Medulla oblongata (tissue), 1 donor: ENCODE measurements around the gene PRSS27.

Source experiments
- DNase-seq: peaks from one replicate; pipeline ENCODE4 v3.0.0-alpha.2; 2015; ENCODE audit errors: extremely low spot score

Gene PRSS27

DNA sequence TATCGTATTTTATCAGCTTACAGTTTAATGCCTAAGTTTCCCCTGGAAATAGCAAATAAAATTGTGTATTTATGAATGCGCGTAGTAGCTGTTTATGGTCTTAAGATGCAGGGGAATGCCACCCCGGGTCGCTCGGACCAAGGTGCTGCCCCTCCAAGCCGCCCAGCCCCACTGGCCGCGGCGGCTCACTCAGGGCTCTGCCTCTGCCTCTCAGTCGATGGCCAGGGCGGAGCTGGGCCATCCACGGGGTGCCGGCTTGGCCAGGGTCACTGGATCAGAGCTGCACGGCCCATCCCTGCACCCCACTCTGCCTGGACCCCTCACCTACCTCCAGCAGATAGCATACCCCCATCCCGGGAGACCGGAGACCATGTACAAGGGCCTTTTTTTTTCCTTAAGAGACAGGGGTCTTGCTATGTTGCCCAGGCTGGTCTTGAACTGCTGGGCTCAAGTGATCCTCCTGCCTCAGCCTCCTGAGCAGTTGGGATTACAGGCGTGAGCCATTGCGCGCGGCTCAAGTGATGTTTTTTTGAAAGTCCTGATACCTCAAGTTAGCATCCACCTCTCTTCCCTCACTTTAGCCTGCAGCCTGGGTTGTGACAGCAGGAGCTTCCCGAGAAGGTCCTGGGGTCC is 11.0 kb downstream of the PRSS27 start:
- no peak for DNase-seq

DNA sequence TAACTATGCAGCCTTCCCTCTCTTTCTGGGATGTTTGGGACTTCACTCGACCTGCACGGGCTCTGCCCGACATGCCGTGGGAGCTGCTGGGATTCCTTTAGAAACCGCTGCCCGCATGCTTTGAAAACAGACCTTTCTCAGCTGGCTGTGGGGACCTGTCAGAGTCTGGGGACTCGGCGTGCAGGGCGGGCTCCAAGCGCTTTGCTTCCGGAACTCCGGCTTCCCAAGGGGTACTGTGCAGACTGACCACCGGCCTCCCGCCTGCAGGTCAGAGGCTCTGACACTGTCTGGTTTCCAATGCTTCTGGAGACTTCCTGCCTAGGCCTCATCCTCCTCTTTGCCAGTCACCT is 11.8 kb downstream of the PRSS27 start:
- DNase-seq = no peak

DNA sequence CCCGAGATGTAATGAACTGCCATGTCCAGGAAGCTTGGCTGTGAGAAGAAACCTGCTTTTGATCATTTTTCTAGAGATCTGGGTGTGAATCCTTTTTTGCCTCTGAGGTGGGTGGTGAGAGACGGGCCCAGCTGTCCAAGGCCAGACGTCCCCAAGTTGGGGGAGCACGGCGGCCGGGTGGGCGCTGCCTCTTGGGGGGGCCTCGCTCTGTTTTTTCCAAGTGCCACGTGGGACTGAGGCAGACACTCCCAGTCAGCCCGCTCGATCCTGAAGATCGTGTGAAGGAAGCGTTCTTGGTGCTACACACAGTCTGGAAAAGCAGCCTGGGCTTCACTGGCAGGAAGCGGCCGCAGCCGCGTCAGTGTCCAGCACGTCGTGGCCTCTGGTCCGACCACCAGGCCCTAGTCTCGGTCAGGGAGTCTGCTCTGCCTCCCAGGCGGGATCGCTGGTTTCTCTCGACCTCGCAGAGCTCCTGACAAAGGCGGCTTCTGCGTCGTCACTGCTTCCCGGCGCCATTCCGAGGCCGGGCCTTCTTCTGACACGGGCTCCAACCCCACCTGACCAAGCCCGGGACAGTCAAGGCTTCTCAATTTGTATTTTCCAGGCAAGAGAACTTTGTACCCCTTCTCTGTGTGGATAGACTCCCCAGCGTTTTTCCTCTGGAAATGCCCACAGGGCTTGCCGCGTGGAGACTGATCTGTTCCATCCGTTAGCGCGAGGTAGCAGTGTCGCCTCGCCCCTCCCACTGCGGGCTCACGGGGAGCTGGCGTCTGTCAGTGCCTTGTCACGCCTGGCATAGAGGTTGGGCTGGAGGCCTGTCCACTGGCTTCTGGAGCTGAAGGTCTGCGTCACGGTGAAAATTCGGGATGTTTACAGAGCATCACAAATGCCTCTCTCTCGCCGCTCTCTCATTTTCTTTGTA is 12.4 kb downstream of the PRSS27 start:
- DNase-seq = no peak

DNA sequence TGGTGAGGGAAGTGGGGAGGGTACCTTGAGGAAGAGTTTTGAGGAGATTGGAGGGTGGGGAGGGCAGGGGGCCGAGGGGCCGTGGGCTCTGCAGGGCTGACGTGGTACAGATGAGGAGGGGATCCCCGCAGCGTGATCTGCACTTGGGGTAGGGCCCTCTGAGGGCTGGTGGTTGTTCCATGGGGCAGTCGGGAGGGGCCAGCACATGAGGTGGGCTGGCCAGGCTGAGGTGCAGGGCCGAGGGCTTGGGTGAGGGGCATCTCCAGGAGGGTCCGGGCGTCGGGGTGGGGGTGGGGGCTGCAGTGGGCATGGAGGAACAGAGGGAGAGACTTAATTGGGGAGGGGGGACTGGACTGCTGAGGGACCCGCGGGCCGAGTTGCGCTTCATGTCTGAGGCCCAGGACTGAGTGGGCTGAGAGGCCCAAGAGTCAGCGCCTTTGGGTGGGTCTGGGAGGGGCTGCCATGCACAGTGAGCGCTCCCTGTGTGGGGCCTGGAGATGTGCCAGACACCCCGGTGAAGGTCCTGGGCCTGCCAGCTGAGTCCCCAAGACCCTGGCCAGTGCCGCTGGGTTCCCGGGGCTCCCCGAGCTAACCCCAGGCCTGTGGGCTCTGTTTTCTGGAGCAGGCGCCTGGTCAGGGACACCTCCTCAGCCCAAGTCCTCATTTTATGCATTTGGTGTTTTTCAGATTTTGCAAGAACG is 13.3 kb downstream of the PRSS27 start:
- no peak for DNase-seq

DNA sequence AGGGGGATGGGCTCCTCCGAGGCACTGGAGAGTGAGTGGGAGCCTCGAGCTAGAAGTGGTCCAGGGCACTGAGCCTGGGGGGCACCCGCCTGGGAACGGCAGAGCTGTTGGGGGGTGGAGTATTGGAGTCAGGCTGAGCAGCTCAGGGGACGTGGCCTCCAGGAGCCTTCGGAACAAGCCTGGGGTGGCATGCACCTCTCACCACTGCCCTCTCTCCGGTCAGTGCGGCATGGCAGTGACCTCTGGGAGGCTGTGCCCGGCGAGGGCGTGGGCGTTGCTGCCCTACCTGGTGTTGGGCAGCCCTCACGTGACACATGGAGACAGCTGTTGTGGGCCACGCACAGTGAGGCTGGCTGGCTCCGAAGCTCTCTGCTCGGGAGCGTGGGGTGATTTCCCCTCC is 13.9 kb downstream of the PRSS27 start:
- DNase-seq = no peak

DNA sequence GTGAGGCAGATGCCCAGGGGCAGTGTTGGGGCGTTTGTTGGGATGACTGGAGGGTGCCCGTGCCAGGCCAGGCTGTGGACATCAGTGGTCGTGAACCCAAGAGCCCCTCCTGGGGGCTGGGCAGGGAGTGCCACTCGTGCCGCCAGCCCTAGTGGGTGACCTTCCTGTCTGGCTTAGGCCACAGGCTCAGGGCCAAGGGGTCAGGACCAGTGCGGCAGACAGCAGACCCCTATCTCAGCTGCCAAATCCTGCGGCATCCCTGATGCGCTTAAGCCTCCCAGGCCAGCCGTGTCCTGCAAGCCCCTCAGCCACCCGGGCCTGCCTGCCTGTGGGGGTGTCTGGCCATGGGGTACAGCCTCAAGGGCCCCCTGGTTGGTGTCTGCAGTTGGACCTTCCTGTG is 14.7 kb downstream of the PRSS27 start:
- DNase-seq = no peak

DNA sequence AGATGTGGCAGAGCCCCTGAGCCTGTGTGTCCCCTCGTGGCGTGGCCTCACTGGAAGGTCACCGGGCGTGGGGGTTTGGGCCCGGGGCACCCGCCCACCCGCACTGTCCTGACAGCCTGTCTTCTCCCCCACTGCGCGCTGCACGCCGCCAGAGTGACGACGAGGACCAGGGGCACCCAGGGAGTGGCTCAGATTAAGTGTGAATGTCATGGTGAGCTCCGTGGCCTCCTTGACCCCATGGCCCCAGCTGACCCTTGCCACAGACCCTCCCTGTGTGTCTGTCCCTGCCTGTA is 15.1 kb downstream of the PRSS27 start:
- no peak for DNase-seq

DNA sequence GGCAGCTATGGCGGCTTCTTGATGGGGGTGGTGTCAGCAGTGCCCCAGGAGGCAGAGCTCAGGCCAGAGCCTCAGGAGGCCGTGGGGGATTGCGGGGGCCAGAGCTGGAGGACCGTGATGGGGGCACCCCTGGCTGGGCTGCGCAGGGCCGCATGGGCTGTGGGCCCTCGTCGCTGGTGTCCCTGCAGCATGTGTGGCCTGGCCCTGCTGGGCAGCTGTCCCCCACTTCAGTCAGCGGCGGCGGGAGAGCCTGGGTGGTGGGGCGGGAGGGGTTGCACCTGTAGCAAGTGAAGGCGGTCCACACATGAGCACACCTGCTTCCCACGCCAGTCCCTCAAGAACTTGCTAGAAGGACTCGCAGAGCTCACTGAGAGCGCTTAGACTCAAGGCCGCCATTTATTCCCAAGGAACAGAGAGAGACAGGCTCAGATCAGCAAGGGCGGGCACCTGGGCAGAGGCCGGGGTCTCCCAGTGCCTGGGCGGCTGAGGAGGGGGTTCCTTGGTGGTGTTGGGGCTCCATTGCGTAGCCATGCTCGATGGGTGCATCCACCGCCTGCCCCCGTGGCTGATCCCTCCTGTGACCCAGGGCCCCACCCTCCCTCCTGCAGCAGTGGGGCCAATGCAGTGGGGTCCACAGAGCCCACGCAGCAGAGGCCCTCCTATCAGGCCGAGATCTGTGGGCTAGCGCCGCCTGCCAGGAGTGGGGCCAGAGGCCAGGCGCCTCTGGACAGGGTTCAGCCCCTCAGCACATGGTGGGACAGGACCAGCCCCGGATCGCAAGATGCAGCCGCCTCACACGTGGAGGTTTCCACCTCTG is 15.7 kb downstream of the PRSS27 start:
- no peak for DNase-seq

DNA sequence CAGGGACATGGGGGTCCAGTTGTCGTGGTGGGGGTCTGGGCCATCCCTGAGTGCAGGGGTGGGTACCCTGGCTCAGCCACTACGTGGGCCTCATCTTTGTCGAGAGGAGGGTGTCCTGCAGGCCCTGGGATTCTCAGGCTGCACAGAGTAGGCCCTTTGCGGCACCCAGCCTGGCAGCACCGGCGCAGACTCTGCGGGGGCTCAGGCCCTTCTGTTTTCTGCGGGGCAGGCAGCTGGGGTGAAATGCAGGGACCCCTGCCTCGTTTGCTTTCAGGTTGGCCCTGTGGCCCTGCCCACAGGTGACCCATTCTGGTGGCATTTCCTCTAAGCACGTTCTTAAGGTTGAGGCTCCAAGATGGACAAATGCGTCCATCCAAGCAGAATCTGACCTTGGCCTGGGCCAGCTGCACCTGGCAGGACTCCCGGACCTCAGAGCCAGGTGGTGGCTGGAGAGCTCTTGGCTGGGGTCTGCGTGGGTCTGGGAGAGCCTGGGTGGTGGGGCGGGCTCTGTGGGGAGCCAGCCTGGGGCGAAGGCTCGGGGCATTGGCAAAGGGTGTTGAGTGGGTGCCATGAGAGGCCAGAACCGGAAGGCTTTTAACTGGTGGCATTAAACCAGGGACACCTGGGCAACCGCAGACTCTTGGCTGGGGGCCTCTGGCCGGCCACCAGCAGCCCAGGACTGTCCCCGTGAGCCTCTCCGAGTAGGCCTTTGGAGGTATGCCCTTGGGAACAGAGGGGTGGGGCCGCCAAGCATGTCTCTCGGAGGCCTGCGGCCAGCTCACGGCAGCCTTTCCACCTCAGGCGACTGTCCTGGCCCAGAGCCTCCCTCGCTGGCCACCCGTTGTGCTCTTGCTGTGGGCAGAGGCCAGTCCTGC is 16.9 kb downstream of the PRSS27 start:
- peak; percentile 56 for DNase-seq

DNA sequence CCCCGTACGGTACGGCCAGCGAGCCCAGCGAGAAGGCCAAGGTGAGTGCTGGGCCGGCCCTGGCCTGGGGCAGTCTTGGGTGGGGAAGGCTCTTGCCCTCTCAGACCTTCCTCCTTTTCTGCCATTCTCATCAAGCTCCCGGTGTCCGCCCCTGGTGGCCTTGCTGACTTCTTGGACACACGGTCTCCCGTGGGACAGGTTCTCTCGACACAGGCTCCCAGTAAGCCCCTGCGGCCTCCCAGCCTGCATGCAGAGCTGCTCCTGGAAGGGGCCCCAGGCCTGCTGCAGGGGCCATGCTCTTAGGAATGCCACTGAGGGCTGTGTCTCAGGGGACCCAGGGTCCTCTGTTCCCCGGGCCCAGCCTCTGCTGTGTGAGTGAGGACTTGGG is 17.6 kb downstream of the PRSS27 start:
- DNase-seq = no peak

DNA sequence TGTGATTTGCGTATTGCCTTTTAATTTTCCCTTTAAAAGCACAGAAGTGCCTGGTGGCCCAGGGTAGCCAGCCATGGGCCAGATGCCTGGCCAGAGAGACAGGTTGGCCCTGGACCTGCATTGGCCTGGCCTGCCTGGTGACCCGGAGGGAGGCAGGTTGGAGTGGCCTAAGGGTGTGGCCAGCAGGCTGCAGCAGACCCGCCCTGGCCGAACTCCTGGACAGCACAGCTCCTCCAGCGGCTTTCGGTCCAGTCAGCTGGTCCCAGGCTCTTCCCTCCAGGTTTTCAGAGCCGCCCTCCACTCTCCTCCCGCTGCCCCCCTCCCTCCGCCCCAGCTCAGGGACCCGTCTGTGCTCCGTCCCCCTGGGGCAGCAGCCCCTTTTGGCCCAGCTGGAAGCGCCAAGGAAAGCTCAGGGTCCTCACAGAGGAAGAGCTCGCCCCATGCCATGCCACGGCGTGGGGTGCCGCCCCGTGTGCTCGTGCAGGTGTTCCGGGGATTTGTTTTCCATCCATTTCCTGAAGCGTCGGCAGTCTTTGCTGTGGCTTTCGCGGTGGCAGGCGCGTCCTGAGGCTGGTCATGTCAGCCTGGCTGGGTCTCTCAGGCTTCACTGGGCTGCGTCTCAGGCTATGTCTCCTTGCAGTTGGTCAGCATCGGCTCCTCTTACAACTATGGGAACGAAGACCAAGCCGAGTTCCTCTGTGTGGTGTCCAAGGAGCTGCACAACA is 18.1 kb downstream of the PRSS27 start:
- DNase-seq = no peak

DNA sequence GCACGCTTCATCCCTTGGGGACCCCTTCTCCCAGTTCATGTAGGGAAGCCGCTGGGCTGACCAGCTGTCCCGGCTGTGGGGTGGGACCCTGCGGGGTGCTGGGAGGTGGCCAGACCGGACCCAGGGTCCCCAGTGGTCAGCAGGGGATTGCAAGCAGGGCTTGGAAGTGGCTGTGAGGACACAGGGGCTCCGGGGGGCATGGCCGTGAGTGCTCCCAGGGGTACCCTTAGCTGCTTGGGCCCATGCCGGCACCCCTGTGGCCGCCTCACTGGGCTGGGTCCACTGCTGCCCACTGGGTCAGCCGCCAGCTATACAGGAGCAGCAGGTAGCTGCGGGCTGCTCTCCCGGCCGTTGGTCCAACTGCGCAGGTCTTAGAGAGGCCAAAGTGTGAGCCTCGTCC is 18.8 kb downstream of the PRSS27 start:
- no peak for DNase-seq

DNA sequence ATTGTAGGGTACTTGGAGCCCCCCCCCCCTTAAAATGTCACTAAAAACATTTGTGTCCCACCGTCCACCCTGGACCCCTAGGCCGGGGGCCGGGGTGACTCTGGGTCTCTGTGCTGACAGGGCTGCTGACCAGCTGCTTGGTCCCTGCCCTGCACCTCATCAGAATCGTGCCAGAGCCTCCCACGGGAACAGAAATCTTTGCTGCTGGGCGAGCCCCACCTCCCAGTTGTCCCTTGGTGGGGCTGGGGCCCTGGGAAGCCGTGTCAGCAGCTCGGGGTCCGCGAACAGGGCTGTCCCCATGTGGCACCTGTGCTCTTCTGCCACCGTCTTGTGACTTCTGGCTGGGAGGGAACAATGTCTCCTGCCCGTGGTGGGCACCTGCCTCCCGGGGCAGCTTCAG is 19.2 kb downstream of the PRSS27 start:
- no peak for DNase-seq

DNA sequence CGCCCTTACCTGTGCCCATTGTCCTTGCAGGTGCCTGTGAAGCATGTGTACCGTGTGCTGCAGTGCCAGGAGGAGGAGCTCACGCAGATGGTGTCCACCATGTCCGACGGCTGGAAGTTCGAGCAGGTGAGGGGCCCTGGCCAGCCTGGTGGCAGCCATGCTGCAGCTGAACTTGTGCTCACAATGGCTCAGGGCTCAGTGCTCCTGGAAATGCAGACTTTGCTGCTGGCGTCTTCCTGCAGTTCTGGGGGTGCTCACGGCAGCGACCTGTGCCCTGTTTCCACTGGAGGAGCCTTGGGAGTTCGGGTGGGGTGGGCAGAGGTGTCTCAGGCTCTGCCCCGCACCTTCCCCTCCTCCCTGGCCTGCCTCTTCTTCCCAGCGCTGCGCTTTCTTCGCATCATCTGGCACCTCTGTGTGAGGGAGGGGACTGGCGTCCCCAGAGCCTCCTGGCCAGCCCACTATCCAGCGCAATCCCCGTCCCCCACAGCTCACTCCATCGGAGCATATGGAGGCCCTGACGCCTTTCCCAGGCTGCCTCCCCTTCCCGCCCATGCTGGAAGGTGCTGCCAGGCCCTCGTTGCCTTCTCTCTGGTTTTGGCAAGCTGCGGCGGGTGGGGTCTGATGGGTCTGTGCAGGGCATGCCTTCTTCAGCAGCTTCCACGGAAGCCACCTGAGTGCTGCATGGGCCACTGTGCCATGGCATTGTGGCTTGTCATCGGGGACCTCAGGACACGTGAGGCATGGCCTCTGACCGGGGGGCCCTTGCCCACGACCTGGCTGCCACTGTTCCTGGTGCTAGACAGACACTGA is 20.0 kb downstream of the PRSS27 start:
- DNase-seq = no peak

DNA sequence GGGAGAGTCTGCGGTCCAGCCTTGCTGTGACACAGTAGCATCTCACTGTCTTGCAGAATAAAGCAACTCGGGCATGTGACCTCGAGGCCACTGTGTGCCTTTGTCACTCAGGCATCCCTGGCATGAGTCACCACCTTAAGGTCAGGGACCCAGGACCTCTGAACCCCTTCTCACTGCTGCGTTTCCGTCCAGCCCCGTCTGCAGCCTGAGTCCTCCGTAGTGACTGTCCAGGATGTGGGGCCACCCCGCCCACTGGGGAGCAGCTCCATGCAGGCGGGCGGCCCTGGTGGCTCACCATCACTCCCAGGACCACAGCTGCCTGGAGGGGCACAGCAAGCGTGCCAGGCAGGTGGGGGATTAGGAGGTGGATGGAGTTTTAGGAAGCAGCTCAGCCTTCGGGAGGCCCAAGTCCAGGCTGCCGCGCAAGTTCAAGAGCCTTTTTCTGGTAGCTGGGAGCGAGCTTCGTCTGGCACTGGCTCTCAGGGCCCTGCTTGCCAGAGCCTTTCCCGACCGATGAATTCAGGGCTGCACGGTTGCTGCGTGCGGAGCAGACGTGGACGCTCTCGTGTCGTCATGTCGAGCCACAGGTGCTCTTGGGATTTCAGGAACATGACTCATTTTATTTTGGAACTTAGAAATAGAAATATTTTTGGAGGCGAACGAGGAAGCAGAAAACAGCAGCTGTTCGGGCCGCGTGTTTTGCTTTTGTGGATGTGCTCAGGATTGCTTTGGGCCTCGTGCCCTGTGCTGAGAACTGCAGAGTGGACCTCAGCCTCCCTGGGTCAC is 20.9 kb downstream of the PRSS27 start:
- no peak for DNase-seq

DNA sequence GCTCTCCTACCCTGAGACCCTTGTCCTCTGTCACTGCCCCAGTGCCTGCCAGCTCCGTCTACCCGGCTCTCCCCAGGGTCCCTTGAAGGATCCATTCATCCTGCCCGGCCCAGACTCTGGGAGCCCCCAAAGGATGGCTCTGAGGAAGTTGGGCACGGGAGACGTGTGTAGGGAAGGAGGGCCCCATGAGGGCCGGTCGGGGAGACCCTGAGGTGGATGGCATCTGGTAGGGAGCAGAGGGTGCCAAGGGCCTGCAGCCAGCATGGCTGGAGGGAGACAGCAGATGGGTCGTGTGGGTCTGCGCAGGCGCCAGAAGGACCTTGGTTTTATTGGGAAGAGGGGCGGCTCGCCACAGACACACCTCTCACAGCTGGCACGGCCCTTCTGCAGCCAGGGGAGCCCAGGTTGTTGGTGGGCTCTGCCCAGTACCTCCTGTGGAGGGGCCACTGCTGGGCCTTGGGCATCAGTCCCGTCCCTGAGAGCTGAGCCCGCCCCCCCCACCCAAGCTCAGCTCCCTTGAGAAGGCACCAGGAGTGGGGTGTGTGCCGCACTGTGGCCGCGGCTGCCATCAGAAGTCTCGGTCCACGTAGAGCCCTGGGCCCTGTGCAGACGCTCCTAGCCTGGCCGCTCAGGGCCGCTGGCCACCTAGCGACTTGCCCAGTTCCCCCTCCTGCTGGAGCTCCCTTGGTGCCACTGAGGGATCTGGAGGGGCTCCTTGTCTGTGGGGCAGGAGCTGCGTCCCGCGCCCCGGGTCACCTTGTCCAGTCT is 21.7 kb downstream of the PRSS27 start:
- no peak for DNase-seq

DNA sequence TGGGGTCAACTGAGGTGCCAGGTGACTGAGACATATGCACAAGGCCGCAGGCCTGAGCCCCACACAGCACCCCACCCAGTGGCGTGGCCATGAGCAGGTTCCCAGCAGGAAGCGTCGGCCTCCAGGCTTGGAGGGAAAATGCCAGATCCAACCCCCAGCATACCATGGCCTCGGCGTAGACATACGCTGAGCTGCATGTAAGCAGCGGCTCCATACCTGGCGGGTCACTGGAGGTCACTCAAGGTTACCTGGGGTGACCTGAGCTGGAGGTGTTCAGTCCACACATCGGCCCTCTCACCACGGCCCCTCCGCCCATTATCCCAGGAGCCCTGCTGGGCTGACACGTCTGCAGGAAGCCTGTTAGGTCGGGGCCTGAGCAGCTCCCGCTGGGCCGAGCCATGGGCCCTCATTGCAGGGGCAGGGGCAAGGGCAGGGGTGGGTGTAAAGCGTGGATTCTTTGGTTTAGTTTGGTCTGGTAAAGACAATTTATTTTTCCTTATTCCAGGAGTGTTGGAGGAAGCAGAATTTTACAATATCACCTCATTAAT is 22.5 kb downstream of the PRSS27 start:
- no peak for DNase-seq
